HEK293T (cell line): ENCODE data around the gene ZBTB48.

ENCODE experiments used
- ELF4 ChIP-seq: fragments of 450-650 bp; IDR thresholded peaks from 2 replicates; pipeline ENCODE4 v1.6.1; 2017; ENCODE audit warnings: antibody characterized with exemption
- FOXK2 ChIP-seq: fragments of 450-650 bp; IDR thresholded peaks from 2 replicates; pipeline ENCODE4 v1.6.1; 2016; ENCODE audit warnings: mild to moderate bottlenecking
- FOXM1 ChIP-seq: fragments of 450-650 bp; IDR thresholded peaks from 2 replicates; pipeline ENCODE4 v1.6.1; 2017; ENCODE audit warnings: mild to moderate bottlenecking, borderline replicate concordance
- L3MBTL2 ChIP-seq: fragments of 450-650 bp; conservative IDR thresholded peaks from 2 replicates; pipeline ENCODE4 v1.6.1; 2016; ENCODE audit warnings: mild to moderate bottlenecking
- SP1 ChIP-seq: fragments of 450-650 bp; IDR thresholded peaks from 2 replicates; pipeline ENCODE4 v1.6.1; 2017
- SUZ12 ChIP-seq: fragments of 450-650 bp; IDR thresholded peaks from 2 replicates; pipeline ENCODE4 v1.6.1; 2016; ENCODE audit warnings: mild to moderate bottlenecking
- ZNF384 ChIP-seq: fragments of 450-650 bp; IDR thresholded peaks from 2 replicates; pipeline ENCODE4 v1.6.1; 2016

DNA sequence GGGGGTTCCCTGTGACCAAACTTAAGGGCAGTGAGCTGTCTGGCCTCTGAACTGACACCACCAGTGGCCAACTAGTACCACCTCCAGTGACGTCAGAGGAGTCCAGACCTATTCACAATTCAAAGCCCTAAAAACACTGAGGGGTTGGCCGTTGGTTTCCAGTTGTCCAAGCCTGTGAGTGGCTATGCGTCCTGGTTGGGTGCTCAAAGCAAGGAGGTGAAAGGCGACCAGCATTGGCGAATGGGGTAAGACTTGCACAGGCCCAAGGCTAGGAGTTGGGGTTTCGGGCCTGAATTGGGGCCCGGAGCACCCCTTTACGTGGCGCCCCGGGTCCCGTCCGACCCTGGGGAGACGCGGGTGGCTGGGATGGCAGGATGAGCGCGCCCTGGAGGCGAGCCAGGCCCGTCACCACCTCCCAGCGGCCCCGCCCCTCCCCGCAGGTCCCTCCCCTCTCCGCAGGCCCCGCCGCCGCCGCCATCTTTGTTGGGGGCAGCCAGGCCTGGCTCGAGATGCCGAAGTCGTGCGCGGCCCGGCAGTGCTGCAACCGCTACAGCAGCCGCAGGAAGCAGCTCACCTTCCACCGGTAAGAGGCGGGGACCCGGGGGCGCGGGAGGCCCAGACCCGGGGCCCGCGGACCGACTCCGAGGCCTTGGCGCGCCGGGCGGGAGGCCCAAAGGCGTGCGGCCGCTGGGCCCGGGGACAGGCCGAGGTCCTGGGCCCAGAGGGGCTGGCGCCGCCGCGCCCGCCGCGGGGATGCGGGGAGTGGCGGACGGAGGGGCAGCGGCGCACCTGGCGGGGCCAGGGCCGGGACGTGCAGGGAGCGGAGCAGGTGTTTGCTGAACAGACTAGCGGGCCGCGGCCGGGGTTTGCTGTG lies 45.2 kb downstream of the ZBTB48 start, which contains the start of gene THAP3:
- TF ChIP-seq ELF4 (no peak), ZNF384 (no peak), L3MBTL2 (no peak), FOXK2 (no peak), FOXM1 (no peak), SP1 (no peak), SUZ12 (no peak)
